Measurements from ENCODE around the gene TTLL13.

TTLL13 gene

DNA sequence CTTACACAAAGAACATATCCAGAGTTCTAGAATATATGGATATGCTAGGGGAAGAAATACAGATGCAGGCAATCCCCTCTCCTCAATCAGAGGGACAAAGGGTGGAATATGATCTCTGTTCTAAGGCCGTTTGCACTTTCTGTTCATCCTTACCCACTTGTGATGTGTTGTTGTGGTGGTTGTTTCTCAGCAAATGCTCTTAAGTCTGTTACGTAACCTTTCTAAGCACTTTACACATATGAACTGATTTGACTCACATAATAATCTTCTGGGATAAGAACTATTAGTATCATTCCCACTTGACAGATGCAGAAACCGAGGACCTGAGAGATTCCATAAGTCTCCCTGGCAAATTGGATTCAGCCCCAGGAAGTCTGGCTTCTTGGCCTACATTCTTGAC, 56.6 kb downstream of the TTLL13 start:
- TF ChIP-seq, protein P1, sequence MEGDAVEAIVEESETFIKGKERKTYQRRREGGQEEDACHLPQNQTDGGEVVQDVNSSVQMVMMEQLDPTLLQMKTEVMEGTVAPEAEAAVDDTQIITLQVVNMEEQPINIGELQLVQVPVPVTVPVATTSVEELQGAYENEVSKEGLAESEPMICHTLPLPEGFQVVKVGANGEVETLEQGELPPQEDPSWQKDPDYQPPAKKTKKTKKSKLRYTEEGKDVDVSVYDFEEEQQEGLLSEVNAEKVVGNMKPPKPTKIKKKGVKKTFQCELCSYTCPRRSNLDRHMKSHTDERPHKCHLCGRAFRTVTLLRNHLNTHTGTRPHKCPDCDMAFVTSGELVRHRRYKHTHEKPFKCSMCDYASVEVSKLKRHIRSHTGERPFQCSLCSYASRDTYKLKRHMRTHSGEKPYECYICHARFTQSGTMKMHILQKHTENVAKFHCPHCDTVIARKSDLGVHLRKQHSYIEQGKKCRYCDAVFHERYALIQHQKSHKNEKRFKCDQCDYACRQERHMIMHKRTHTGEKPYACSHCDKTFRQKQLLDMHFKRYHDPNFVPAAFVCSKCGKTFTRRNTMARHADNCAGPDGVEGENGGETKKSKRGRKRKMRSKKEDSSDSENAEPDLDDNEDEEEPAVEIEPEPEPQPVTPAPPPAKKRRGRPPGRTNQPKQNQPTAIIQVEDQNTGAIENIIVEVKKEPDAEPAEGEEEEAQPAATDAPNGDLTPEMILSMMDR (IDR thresholded peaks at IDR 0.05; ENCODE audit: low read depth, low read length): no peak
- no peak for TF ChIP-seq EZH2phosphoT487 (IDR thresholded peaks at IDR 0.05; ENCODE audit: low read depth)
- no peaks in the 10 kb centered on the region for H3K36me3 ChIP-seq (replicated peaks; ENCODE audit: low read depth, low read length)
- no peaks in the 10 kb centered on the region for H3K9me3 ChIP-seq (ENCODE audit: insufficient read depth, low read length)

DNA sequence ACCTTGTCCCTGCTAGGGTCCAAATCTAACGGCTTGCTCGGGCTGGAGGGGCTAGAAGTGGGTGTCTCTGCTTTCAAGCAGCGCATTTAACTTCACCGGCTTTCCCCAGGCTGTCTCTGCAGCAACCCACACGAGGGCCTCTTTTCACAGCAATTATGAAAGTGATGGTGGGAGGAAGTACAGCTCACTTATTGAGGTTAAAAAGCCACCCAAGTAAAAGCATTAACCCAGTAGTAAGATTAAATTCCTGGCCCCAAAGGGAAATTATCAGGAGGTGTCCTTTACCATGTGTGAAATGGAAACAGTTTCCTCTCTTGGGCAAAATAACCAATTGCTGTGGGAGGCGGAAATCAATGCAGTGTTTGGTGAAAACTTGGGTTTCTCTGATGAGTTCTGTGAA, 57.2 kb downstream of the TTLL13 start:
- Histone ChIP-seq H3K79me2 (ENCODE audit: low read length) (no peaks in the 10 kb centered on the region), H3K4me2 (ENCODE audit: low read length) (peak overlapping the region; percentile 65), H2AFZ (ENCODE audit: low read depth, low read length) (peak overlapping the region; percentile 86), H3K27me3 (ENCODE audit: low read depth, low read length) (no peaks in the 10 kb centered on the region), H4K20me1 (ENCODE audit: insufficient read depth, low read length) (no peaks in the 10 kb centered on the region), H3K9ac (ENCODE audit: low read length) (peak overlapping the region; percentile 27; the same call in 1 of the 2 replicates), H3K4me3 (ENCODE audit: low read length) (peak overlapping the region; percentile 40), H3K9me3 (ENCODE audit: insufficient read depth, low read length) (no peaks in the 10 kb centered on the region), H3K27ac (ENCODE audit: low read length) (peak overlapping the region; percentile 4; the same call in 1 of the 2 replicates), H3K4me1 (ENCODE audit: low read length) (peaks cover 15% of the 10 kb centered on the region), H3K36me3 (replicated peaks; ENCODE audit: low read depth, low read length) (no peaks in the 10 kb centered on the region)
- TF ChIP-seq, protein P1 (IDR thresholded peaks at IDR 0.05; ENCODE audit: low read depth, low read length): peak; percentile 28; the same call in 1 of the 2 replicates
- TF ChIP-seq EZH2phosphoT487 (IDR thresholded peaks at IDR 0.05; ENCODE audit: low read depth): no peak

More for the DNA sequence above, 56.6 kb downstream of the TTLL13 start:
- Histone ChIP-seq H3K4me3 (ENCODE audit: low read length) (peak overlapping the region; percentile 40), H3K9ac (ENCODE audit: low read length) (peak overlapping the region; percentile 27; the same call in 1 of the 2 replicates), H3K4me1 (ENCODE audit: low read length) (peaks cover 17% of the 10 kb centered on the region), H3K27me3 (ENCODE audit: low read depth, low read length) (no peaks in the 10 kb centered on the region), H3K79me2 (ENCODE audit: low read length) (no peaks in the 10 kb centered on the region), H3K27ac (ENCODE audit: low read length) (no peak overlapping the region), H4K20me1 (ENCODE audit: insufficient read depth, low read length) (no peaks in the 10 kb centered on the region), H3K4me2 (ENCODE audit: low read length) (peak overlapping the region; percentile 65), H2AFZ (ENCODE audit: low read depth, low read length) (peak overlapping the region; percentile 86)

- Histone ChIP-seq H3K4me2 (ENCODE audit: low read length) (no peak overlapping the region), H3K79me2 (ENCODE audit: low read length) (no peaks in the 10 kb centered on the region), H3K27me3 (ENCODE audit: low read depth, low read length) (no peaks in the 10 kb centered on the region), H2AFZ (ENCODE audit: low read depth, low read length) (no peak overlapping the region), H3K27ac (ENCODE audit: low read length) (no peak overlapping the region), H3K36me3 (replicated peaks; ENCODE audit: low read depth, low read length) (no peaks in the 10 kb centered on the region), H4K20me1 (ENCODE audit: insufficient read depth, low read length) (no peaks in the 10 kb centered on the region), H3K4me1 (ENCODE audit: low read length) (peaks cover 15% of the 10 kb centered on the region), H3K4me3 (ENCODE audit: low read length) (no peak overlapping the region), H3K9me3 (ENCODE audit: insufficient read depth, low read length) (no peaks in the 10 kb centered on the region), H3K9ac (ENCODE audit: low read length) (no peak overlapping the region)
- TF ChIP-seq EZH2phosphoT487 (IDR thresholded peaks at IDR 0.05; ENCODE audit: low read depth): no peak
- TF ChIP-seq, protein P1 (IDR thresholded peaks at IDR 0.05; ENCODE audit: low read depth, low read length): no peak
Observed at GRCh38 chr15:90307661-90308060, 58.3 kb downstream of the TTLL13 start.

DNA sequence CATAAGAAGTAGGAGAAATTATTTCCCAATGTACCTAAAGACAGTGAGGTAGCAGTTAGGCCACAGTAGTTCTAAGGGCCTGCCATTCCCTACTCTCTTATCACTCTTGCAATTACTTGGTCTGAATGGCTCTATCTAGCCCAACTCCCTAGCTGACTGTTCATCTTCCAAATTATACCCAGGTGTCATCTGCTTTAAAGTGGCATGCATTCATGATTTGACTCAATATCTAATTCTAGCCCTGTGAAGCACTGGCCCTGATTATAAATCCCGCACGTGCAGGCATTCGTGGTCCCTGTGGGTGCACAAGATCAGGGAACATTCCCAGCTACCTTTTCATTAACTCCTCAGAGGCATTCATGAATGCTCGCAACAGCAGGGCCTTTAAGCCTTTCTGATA, 59.7 kb downstream of the TTLL13 start:
- no peak overlapping the region for H2AFZ ChIP-seq (ENCODE audit: low read depth, low read length)
- H3K36me3 ChIP-seq (replicated peaks; ENCODE audit: low read depth, low read length): no peaks in the 10 kb centered on the region
- H3K4me2 ChIP-seq (ENCODE audit: low read length): no peak overlapping the region
- peaks cover 15% of the 10 kb centered on the region for H3K4me1 ChIP-seq (ENCODE audit: low read length)
- H3K27me3 ChIP-seq (ENCODE audit: low read depth, low read length): no peaks in the 10 kb centered on the region
- no peaks in the 10 kb centered on the region for H4K20me1 ChIP-seq (ENCODE audit: insufficient read depth, low read length)
- no peak overlapping the region for H3K27ac ChIP-seq (ENCODE audit: low read length)
- TF ChIP-seq, protein P1 (IDR thresholded peaks at IDR 0.05; ENCODE audit: low read depth, low read length): no peak
- H3K4me3 ChIP-seq (ENCODE audit: low read length): no peak overlapping the region
- H3K79me2 ChIP-seq (ENCODE audit: low read length): no peaks in the 10 kb centered on the region
- H3K9ac ChIP-seq (ENCODE audit: low read length): no peak overlapping the region
- H3K9me3 ChIP-seq (ENCODE audit: insufficient read depth, low read length): no peaks in the 10 kb centered on the region

Data from OCI-LY3 (cell line).